Chondrocyte (in vitro differentiated cells): ENCODE measurements around the gene CFAP54. TPM values are rescaled to one million over a fixed set of nuclear protein-coding genes. Genes with fewer than 3 reads are reported as not detected.
A peak's percentile ranks its signal among the peaks of the same experiment; 100 is the strongest.

Experiments
- DNase-seq: peaks from one replicate; pipeline ENCODE4 v3.0.0; 2021; ENCODE audit warnings: mixed read lengths, low spot score
- H3K27ac Mint-ChIP-seq: one replicate; pipeline ENCODE4 v1.8.0; 2021; ENCODE audit warnings: mild to moderate bottlenecking, moderate library complexity, mixed read lengths; ENCODE audit not compliant: unreplicated experiment
- H3K27me3 Mint-ChIP-seq: 2 replicates; pipeline ENCODE4 v1.8.0; 2021; ENCODE audit warnings: low read depth, mixed read lengths
- H3K36me3 Mint-ChIP-seq: 2 replicates; pipeline ENCODE4 v1.8.0; 2021; ENCODE audit warnings: low read depth, mixed read lengths
- H3K4me1 Mint-ChIP-seq: 2 replicates; pipeline ENCODE4 v1.8.0; 2021; ENCODE audit warnings: low read depth, mild to moderate bottlenecking, mixed read lengths
- H3K4me3 Mint-ChIP-seq: one replicate; pipeline ENCODE4 v1.8.0; 2021; ENCODE audit warnings: mild to moderate bottlenecking, moderate library complexity, mixed read lengths; ENCODE audit not compliant: unreplicated experiment
- H3K9me3 Mint-ChIP-seq: 2 replicates; pipeline ENCODE4 v1.8.0; 2021; ENCODE audit warnings: low read depth, mixed read lengths
- CTCF ChIP-seq: fragments of 200-600 bp; sonication (generic); IDR thresholded peaks from 2 replicates; pipeline ENCODE4 v1.5.0; 2021; ENCODE audit warnings: antibody characterized with exemption, mild to moderate bottlenecking, moderate library complexity
- total RNA-seq: library from RNA; stranded (reverse); gene quantifications from 3 replicates; pipeline ENCODE4 v1.2.1, GENCODE V29; 2021

Gene CFAP54
- total RNA-seq, 1 donor from 2014 or later = 0.15 TPM

GRCh38 chr12:96497855-96498254, 8.5 kb downstream of the CFAP54 start:
- Mint-ChIP-seq H3K4me1 (peaks cover 23% of the 10 kb centered on the region), H3K9me3 (no peaks in the 10 kb centered on the region), H3K27ac (no peak overlapping the region), H3K4me3 (no peak overlapping the region), H3K27me3 (no peaks in the 10 kb centered on the region), H3K36me3 (no peaks in the 10 kb centered on the region)
- DNase-seq = no peak
- no peak for TF ChIP-seq CTCF

GRCh38 chr12:96500693-96501092, 11.3 kb downstream of the CFAP54 start:
- TF ChIP-seq CTCF = peak; percentile 72
- Mint-ChIP-seq H3K27ac (peak overlapping the region; percentile 74), H3K4me1 (peaks cover 22% of the 10 kb centered on the region), H3K9me3 (no peaks in the 10 kb centered on the region), H3K36me3 (no peaks in the 10 kb centered on the region), H3K27me3 (no peaks in the 10 kb centered on the region), H3K4me3 (no peak overlapping the region)
- DNase-seq = no peak

- DNase-seq = no peak
- no peak overlapping the region for H3K4me3 Mint-ChIP-seq
- H3K9me3 Mint-ChIP-seq = no peaks in the 10 kb centered on the region
- peak overlapping the region; percentile 74 for H3K27ac Mint-ChIP-seq
- TF ChIP-seq CTCF = no peak
- no peaks in the 10 kb centered on the region for H3K36me3 Mint-ChIP-seq
- peaks cover 22% of the 10 kb centered on the region for H3K4me1 Mint-ChIP-seq
- H3K27me3 Mint-ChIP-seq = no peaks in the 10 kb centered on the region
These were observed 11.9 kb downstream of the CFAP54 start for GRCh38 chr12:96501133-96501761.

- H3K36me3 Mint-ChIP-seq = no peaks in the 10 kb centered on the region
- no peak overlapping the region for H3K4me3 Mint-ChIP-seq
- no peak for DNase-seq
- H3K9me3 Mint-ChIP-seq = no peaks in the 10 kb centered on the region
- peak overlapping the region; percentile 74 for H3K27ac Mint-ChIP-seq
- peaks cover 22% of the 10 kb centered on the region for H3K4me1 Mint-ChIP-seq
- no peaks in the 10 kb centered on the region for H3K27me3 Mint-ChIP-seq
- TF ChIP-seq CTCF = no peak
These were observed 12.5 kb downstream of the CFAP54 start for GRCh38 chr12:96501908-96502307.

GRCh38 chr12:96502477-96502876, 13.1 kb downstream of the CFAP54 start:
- Mint-ChIP-seq H3K27ac (no peak overlapping the region), H3K4me1 (peaks cover 22% of the 10 kb centered on the region), H3K9me3 (no peaks in the 10 kb centered on the region), H3K36me3 (no peaks in the 10 kb centered on the region), H3K4me3 (no peak overlapping the region), H3K27me3 (no peaks in the 10 kb centered on the region)
- TF ChIP-seq CTCF = no peak
- no peak for DNase-seq
